Measurements from ENCODE around the gene ORMDL2.

DNA sequence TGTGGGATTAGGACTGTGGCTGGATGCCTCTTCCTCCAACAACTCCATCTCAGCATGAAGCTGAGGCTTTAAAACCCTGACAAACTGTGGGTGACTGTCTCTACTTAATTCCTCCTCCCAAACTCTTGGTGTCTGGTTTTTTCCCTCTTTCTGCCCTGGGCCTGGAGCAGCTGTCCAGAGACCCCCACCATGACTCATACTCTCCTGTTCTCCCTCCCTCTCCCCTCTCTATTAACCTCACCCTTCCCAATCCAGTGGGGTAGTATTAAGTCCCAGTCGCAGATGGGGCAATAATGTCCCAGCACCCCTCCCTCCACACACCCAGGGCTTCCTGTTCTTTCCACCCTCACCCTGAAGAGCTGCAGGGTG lies 13.6 kb downstream of the ORMDL2 start:
- TF ChIP-seq, protein P1, sequence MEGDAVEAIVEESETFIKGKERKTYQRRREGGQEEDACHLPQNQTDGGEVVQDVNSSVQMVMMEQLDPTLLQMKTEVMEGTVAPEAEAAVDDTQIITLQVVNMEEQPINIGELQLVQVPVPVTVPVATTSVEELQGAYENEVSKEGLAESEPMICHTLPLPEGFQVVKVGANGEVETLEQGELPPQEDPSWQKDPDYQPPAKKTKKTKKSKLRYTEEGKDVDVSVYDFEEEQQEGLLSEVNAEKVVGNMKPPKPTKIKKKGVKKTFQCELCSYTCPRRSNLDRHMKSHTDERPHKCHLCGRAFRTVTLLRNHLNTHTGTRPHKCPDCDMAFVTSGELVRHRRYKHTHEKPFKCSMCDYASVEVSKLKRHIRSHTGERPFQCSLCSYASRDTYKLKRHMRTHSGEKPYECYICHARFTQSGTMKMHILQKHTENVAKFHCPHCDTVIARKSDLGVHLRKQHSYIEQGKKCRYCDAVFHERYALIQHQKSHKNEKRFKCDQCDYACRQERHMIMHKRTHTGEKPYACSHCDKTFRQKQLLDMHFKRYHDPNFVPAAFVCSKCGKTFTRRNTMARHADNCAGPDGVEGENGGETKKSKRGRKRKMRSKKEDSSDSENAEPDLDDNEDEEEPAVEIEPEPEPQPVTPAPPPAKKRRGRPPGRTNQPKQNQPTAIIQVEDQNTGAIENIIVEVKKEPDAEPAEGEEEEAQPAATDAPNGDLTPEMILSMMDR (IDR thresholded peaks at IDR 0.05) = no peak
- no peak for TF ChIP-seq POLR2A (IDR thresholded peaks at IDR 0.05)
